Posterior vena cava (tissue), 2 donors: Measurements from ENCODE around the gene AACS. TPM values are rescaled to one million over a fixed set of nuclear protein-coding genes. Genes with fewer than 3 reads are reported as not detected.
"Not testable (repeated sequence)": the region's sequence is repeated elsewhere in the genome, so short reads cannot be mapped to it uniquely, and the experiment has no call there.

Source experiments
- DNase-seq: peaks from one replicate; pipeline ENCODE4 v3.0.0-alpha.2; 2020; ENCODE audit warnings: low spot score
- intact Hi-C, 2 donors: fragments of 100-400 bp; cut with DNase I; formaldehyde crosslinking; loops; one replicate each; pipeline versions ENCODE4 v1.14.1 to v1.14.2; 2022 to 2023
- total RNA-seq, 2 donors: library from RNA; stranded (reverse); fragmentation: NEBNext Ultra II Directional; extraction: Animal tissue kit (Norgen Biotek cat#: 25700); gene quantifications; one replicate each; pipeline ENCODE4 v1.2.1, GENCODE V29; 2021
- donor health status: DM: yes; HTN: yes; CAD: no.
- donor health status: DM: yes; HTN: yes; CAD: no.

AACS gene
- total RNA-seq, 2 donors from 2014 or later = 9.7 to 11.7 TPM

DNA sequence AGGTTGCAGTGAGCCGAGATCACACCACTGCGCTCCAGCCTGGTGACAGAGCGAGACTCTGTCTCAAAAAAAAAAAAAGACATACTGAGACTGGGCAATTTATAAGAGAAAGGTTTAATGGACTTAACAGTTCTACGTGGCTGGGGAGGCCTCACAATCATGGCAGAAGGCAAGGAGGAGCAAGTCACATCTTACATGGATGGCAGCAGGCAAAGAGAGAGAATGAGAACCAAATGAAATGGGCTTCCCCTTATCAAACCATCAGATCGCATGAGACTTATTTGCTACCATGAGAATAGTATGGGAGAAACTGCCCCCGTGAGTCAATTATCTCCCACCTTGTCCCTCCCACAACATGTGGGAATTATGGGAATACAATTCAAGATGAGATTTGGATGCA lies 47.4 kb downstream of the AACS start:
- intact Hi-C loops, DNase-seq: not testable (repeated sequence)

- DNase-seq = no peak
- intact Hi-C loops = no loop called here
Observed at GRCh38 chr12:125113263-125113662, 48.0 kb downstream of the AACS start.

DNA sequence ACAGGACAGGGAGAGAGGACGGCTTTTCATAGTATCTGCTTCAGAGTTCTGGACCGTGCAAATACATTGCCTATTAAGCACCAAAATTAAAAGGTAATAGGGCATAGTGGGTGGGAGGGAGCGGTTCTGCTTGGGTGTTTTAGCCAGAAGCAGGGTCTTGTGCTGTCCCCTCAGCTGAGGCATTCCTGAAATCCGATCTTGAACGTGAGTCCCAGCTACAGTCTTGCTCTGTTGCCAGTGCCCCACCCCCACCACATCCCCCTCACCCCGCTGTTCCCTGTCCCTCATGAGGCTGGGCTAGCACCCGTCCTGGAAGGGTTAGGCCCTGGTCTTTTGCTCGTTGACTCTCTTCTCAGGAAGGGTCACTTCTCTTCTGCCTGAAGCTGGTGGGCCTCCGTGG lies 48.6 kb downstream of the AACS start:
- intact Hi-C loops = no loop called here
- DNase-seq = no peak

- intact Hi-C loops = no loop called here
- DNase-seq = no peak
Observed at GRCh38 chr12:125114365-125115141, 49.3 kb downstream of the AACS start.

DNA sequence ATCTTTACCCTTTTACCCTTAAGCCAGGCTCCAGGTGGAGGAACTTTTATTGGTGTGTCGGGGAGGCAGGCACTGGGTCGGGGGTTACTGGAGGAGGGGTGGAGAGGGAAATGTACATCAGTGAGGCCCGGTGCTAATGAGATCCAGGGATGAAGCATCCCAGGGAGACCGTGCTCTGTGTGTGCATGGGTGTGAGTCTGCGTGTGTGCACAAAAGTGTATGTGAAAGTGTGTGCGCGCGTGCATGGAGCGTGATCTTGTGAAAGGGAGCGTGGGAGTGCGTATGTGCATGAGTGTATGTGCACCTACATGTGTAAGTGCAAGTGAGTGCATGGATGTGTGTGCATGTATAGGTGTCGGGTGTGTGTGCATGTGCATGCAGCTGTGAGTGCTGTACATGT lies 55.3 kb downstream of the AACS start:
- no peak for DNase-seq
- intact Hi-C loops = no loop called here

GRCh38 chr12:125121106-125121505 lies 55.9 kb downstream of the AACS start:
- no peak for DNase-seq
- intact Hi-C loops = no loop called here

- intact Hi-C loops = no loop called here
- DNase-seq = no peak
Observed at GRCh38 chr12:125122668-125123067, 57.4 kb downstream of the AACS start.

GRCh38 chr12:125124320-125124966 lies 59.2 kb downstream of the AACS start:
- no peak for DNase-seq
- intact Hi-C loops = no loop called here

- DNase-seq = no peak
- intact Hi-C loops = no loop called here
Observed at GRCh38 chr12:125125271-125125670, 60.0 kb downstream of the AACS start.

- DNase-seq = no peak
- intact Hi-C loops = no loop called here
Observed at GRCh38 chr12:125128439-125129178, 63.4 kb downstream of the AACS start.

GRCh38 chr12:125129179-125129571 lies 63.9 kb downstream of the AACS start:
- DNase-seq = no peak
- intact Hi-C loops = no loop called here

DNA sequence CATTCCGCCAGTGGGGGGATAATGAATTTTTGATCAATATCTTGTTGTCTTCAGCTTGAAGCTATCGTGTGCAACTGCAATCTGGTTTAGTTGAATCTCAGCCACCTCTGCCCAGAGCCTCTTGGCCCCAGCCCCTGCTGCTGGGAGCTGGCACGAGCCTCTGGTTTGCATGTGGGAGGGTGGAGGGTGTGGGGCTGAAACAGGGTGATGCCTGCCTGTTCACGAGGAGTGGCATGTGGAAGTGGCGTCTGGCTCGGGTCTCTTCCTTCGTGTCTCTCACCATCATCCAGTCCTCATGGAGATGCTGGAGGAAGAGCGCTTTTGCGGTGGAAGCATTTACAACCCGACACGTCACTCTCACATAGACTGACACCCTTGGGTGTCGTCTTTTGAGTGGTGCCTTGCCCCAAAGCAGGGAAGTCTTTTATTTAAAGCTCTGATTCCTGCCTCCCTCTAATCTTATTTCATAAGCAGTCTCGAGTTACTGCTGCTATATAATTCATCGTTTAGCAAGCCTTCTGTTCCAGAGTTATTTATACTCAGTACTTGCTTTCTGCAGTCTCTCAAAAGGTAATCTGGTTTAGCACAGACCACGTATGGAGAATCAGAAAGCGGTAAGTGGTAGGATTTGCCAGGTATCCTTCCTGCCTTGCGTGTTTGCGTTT lies 64.5 kb downstream of the AACS start:
- no peak for DNase-seq
- intact Hi-C loops = no loop called here

GRCh38 chr12:125131958-125132357 lies 66.7 kb downstream of the AACS start:
- intact Hi-C loops = no loop called here
- DNase-seq = no peak

DNA sequence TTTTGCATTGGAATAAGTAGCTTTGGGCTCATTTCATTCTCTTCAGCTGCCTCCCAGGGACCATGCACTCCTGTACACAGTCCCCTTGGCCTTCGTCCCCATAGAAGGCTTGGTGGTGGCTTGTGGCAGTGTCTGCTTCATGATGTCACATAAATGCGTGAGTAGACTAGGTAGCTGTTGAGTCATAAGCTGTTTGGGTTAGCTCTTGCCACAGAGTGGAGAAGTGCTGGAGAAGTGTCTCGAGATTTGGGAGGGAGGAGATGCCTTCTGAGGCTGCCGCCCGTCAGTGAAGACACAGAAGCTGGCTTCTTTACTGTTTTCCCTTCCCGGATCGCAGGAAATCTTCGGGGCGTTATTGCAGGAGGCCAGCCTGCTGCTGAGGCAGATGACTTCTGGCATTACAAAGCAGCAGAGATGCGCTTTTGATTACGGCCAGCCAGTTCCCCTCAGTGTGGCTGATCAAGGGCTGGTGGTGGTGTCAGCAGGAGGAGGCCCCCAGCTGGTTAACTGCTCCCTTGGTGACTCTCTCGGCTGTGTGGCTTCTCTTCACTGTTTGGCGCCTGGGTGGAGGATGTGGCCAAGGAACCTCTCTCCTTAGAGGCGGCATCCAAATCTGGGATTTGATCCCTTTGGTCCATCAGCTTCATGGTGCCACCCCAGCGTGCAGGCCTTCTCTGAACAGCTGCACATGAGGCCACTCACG lies 67.6 kb downstream of the AACS start:
- intact Hi-C loops = no loop called here
- no peak for DNase-seq

GRCh38 chr12:125133616-125134015 lies 68.4 kb downstream of the AACS start:
- intact Hi-C loops = no loop called here
- DNase-seq = no peak

GRCh38 chr12:125134576-125134975 lies 69.3 kb downstream of the AACS start:
- intact Hi-C loops = no loop called here
- no peak for DNase-seq

GRCh38 chr12:125135906-125136305 lies 70.7 kb downstream of the AACS start:
- DNase-seq = no peak
- intact Hi-C loops = no loop called here

DNA sequence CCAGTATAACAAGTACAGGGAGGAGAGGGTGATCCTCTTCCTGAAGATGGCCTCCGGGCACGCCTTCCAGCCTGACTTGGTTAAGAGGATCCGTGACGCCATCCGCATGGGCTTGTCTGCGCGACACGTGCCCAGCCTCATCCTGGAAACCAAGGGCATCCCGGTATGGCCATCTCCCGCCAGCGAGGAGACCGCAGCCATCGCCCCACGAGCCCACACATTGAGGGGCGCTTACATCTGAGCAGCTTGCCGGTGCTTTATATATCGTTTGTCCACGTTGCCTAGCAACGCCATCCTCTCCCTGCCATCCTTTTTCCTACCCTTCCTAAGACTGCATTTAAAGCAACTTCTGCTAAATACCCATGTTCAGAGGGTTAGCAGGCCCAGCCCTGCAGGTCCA lies 71.5 kb downstream of the AACS start:
- no peak for DNase-seq
- intact Hi-C loops = no loop called here

GRCh38 chr12:125137766-125138344 lies 72.6 kb downstream of the AACS start:
- intact Hi-C loops = no loop called here
- no peak for DNase-seq
